GM21619 (cell line): Measurements from ENCODE around the gene IL2RA.
"Not testable (repeated sequence)": the region's sequence is repeated elsewhere in the genome, so short reads cannot be mapped to it uniquely, and the experiment has no call there.

Source experiments
- ATAC-seq: cut with Tn5 transposase; IDR thresholded peaks from one replicate; pipeline ENCODE4 v1.9.1; 2021; ENCODE audit not compliant: unreplicated experiment

The IL2RA gene

GRCh38 chr10:6083523-6084475 lies 21.6 kb upstream of the IL2RA start:
- no peak for ATAC-seq

- ATAC-seq, result no peak
Observed at GRCh38 chr10:6082496-6083395, 20.6 kb upstream of the IL2RA start.

DNA sequence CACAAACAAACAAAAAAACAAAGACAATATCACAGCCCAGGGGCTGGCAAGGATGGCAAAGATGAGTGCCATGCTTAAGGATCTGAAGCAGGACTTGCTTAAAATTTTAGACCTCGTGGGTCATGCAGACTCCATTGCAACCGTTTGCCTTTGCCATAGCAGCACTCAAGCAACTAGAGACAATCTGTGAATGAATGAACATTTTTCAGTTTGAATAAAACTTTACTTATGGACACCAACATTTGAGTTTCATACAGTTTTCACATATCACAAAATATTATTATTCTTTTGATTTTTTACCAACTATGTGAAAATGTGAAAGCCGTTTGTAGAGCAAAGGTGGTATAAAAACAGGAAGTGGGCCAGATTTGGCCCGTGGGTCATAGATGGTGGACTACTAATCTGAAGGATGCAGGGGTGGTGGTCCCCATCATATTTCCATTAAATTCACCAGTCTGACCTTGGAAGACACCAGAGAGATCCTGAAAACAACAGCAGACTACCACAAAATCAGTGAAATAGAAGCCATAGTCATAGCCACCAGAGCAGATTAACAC lies 18.3 kb upstream of the IL2RA start:
- ATAC-seq, result no peak

DNA sequence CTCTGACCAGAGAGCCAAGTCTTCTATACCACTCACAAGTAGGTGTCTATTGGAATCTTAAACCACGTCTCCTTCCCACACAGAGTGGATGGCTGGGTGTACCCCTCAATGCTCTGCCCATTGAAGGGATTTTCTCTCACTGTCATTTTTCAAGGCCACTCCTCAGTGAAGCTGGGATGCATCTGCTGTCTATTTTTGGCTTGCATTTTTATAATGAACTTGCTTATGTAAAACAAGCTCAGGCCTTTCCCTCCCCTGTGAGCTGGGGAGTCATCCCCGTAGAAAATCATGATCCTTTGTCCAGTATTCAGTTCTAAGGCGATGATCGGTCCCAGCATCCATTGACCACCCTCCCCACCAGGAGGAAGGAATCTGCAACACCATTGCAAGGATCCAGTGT lies 16.9 kb upstream of the IL2RA start:
- ATAC-seq, result no peak

GRCh38 chr10:6077071-6077675 lies 15.0 kb upstream of the IL2RA start:
- no peak for ATAC-seq

GRCh38 chr10:6074489-6075301 lies 12.5 kb upstream of the IL2RA start:
- ATAC-seq, result no peak

DNA sequence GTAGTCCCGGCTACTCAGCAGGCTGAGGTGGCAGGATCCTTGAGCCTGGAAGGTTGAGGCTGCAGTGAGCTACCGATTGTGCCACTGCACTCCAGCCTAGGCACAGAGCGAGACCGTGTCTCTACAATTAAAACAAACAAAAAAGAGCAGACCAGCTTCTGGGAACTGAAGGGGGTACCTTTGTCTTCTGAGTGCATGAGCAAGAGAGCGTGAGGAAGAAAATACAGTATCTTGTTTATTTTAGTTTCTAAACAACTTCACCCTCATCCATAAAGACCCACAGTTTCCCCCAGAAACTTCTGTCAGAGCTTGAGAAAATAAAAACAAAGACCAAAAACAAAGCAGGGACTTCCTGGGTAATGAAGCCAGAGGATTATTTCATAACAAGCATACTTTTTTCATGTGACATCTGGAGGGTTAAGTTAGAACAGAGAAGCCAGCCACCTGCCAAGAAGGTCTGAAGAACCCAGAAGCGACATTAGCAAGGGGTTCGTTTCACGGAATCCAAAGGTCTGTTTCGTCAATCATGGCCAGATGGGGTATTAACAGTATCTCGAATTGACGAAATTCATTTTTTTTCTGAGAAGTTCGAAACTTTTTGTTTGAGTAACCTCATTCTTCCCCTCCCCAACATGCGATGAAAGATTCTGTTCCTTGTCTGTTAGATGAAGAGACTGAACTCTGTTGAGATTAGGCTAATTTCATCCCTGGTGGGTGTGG lies 10.2 kb upstream of the IL2RA start:
- ATAC-seq, result peak; percentile 76

DNA sequence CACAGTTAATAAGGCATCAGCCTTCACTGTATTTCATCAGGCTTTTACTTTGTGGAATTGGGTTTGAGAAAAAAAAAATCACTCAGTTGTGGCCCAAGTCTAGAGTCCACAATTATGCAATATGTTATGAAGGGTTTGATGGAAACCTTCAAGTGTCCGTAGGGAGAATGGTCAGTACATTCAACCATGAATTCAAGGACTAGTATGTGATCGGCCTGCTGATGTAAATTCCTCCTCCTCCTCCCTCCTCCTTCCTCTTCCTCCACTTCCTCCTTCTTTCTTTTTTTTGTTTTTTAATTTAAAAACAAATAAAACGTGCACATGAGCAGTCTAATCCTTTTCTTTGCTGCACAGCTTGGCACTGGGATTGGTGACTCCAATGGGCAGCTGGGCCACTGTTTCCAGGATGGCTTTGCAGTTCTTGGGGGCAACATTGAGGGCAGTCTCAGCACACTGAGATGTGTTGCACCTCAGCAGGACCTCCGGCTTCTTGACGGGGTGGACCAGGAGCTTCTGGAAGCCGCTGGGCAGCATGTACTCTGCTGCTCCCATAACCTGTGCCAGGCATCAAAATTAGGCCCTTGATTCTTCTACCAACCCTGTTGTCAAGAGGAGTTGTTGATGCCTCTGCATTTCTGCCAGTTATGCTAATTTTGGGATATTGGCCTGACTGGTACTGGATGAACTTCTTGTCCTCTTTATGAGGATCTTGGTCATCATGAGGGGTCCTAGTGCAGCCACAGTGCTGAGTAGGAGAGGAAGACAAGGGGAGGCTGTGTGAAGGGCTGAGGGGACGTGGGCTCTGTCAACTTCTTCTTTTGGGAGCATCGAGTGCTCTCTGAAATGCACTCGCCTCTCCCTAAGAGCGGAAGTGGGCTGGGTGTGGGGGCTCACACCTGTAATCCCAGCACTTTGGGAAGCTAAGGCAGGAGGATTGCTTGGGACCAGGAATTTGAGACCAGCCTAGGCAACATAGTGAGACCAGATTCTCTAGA lies 9.3 kb upstream of the IL2RA start:
- ATAC-seq, result no peak

GRCh38 chr10:6070660-6071059 lies 8.5 kb upstream of the IL2RA start:
- no peak for ATAC-seq

GRCh38 chr10:6069081-6069931 lies 7.1 kb upstream of the IL2RA start:
- no peak for ATAC-seq

GRCh38 chr10:6068422-6068821 lies 6.3 kb upstream of the IL2RA start:
- no peak for ATAC-seq

DNA sequence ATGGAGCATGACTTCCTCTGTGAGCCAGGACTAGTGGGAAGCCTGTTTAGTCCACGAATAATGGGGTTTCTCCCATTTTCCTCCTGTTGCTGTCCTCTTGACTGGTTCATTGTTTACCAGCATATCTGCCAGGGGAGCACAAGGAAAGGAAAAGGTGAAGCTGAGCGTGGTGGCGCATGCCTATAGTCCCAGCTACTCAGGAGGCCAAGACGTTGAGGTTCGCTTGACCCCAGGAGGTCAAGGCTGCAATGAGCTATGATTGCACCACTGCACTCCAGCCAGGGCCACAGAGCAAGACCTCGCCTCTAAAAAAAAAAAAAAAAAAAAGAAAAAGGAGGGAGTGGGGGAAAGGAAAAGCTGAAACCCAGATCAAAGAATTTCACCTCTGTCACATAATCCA lies 5.8 kb upstream of the IL2RA start:
- ATAC-seq, result no peak

- no peak for ATAC-seq
Observed at GRCh38 chr10:6067457-6067856, 5.3 kb upstream of the IL2RA start.

DNA sequence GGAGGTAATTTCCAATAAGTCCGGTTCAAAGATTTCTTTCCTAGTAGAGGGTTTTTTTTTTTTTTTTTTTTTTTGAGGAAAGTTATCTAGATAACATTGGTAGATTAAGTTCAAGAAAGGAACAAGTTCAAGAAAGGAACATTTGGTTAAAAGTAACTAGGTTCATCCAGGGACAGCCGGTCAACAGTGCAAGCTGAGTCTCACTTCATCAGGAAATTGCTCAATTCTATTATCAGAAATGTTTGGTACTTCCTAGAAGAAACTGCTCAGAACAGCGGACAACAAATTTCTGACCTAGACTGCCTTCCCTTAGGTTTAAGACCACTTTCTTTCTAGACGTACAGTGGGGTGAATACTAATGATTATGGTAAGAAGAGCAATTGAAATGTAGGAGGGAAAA lies 3.7 kb upstream of the IL2RA start:
- ATAC-seq, result no peak

GRCh38 chr10:6065406-6065805 lies 3.2 kb upstream of the IL2RA start:
- ATAC-seq, result no peak

- not testable (repeated sequence) for ATAC-seq
Observed at GRCh38 chr10:6064726-6065125, 2.6 kb upstream of the IL2RA start.

- no peak for ATAC-seq
Observed at GRCh38 chr10:6064119-6064518, 2.0 kb upstream of the IL2RA start.
